Stomach (tissue), 4 donors: ENCODE measurements around the gene RRAS2.

Experiments
- CTCF ChIP-seq, 7 experiments: fragments of 450-650 bp in 4 of 7; fragments of 200-600 bp in 3 of 7; sonication (generic) in 3 of 7; IDR thresholded peaks; one replicate each; pipeline ENCODE4 v1.5.1; 2016 to 2019; ENCODE audit warnings: antibody characterized with exemption in 7 of 7, control low read depth in 2 of 7, mild to moderate bottlenecking in 1 of 7
- EP300 ChIP-seq: sonication (generic); formaldehyde crosslinking; IDR thresholded peaks from one replicate; pipeline ENCODE4 v1.6.1; 2017; ENCODE audit warnings: antibody characterized with exemption

DNA sequence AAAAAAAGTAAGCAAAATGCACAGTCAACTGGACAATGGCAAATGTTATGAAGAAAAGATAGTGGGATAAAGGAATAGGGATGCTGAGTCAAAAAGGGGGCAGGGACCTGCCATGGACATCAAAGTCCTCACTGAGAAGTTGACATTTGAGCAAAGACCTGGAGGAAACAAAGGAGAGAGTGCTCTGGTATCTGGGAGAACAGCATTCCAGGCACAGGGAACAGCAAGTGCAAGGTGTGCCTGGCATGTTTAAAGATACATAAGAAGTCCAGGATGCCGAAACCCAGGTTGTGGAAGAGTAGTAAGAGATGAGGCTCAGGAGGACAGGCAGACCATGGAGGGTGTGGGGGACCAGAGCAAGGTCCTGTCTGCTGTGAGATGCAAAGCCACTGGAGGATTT is 123.3 kb downstream of the RRAS2 start:
- no peak for TF ChIP-seq CTCF (IDR thresholded peaks at IDR 0.05)
- TF ChIP-seq EP300 = no peak
